HCT116 (cell line): ENCODE results near the gene NUDT8. TPM values are rescaled to one million over a fixed set of nuclear protein-coding genes. Genes with fewer than 3 reads are reported as not detected.
"Not testable (repeated sequence)": the region's sequence is repeated elsewhere in the genome, so short reads cannot be mapped to it uniquely, and the experiment has no call there.

ENCODE experiments used
- ATAC-seq: fragments of 200-7000 bp; cut with Tn5 transposase; 2 replicates; pipeline ENCODE4 v1.9.1; 2020; ENCODE audit warnings: mild to moderate bottlenecking, moderate library complexity
- BruUV-seq: library from RNA; stranded (reverse); fragments of 400-500 nt; replicated peaks from 2 replicates; lab custom pipeline; 2021; lab: Mats Ljungman, UMichigan
- CTCF ChIA-PET: fragments of 300-600 bp; sonication (Branson Sonifier 250); formaldehyde crosslinking; loops from one replicate; lab custom pipeline; 2021; ENCODE audit warnings: antibody characterized with exemption; lab: Charles Lee
- POLR2A ChIA-PET: fragments of 300-600, 350-600 bp; sonication (Branson Sonifier 250); formaldehyde crosslinking; loops from one replicate; lab custom pipeline; 2021; ENCODE audit warnings: antibody characterized with exemption; lab: Charles Lee
- RAD21 ChIA-PET, 2 experiments: fragments of 300-600 bp; sonication (Branson Sonifier 250); formaldehyde crosslinking; loops; one replicate each; lab custom pipeline; 2023; ENCODE audit warnings: low total read pairs in 2 of 2; ENCODE audit not compliant: uncharacterized antibody in 2 of 2, unreplicated experiment in 2 of 2, low non-redundant PET in 1 of 2; lab: Charles Lee
- DNase-seq: peaks from one replicate; pipeline ENCODE4 v3.0.0-alpha.2; 2010; ENCODE audit warnings: low read depth, low spot score
- H2AFZ ChIP-seq: fragments of 200-600 bp; shearing (Covaris generic), sonication (generic); 2 replicates; pipeline ENCODE4 v1.6.1; 2017; ENCODE audit warnings: low read depth, mixed run types, mixed read lengths, antibody characterized with exemption, low read length; ENCODE audit not compliant: poor library complexity, severe bottlenecking
- H3K27ac ChIP-seq: 2 replicates; pipeline ENCODE4 v1.5.1; 2012; ENCODE audit warnings: low read depth, low read length
- H3K27me3 ChIP-seq: fragments of 200-600 bp; sonication (generic); 2 replicates; pipeline ENCODE4 v1.6.1; 2016; ENCODE audit warnings: mixed run types, low read length, mixed read lengths; ENCODE audit not compliant: insufficient read depth
- H3K36me3 ChIP-seq, 2 experiments: fragments of 200-500 bp in 1 of 2; fragments of 200-600 bp in 1 of 2; sonication (Bioruptor generic) in 1 of 2; sonication (generic) in 1 of 2; 2 replicates each; pipeline versions ENCODE4 v1.5.1 to v1.6.1; 2014 to 2016; ENCODE audit warnings: low read length in 2 of 2, inconsistent platforms in 1 of 2, mixed read lengths in 1 of 2, mixed run types in 1 of 2; ENCODE audit not compliant: insufficient read depth in 2 of 2, control insufficient read depth in 1 of 2
- H3K4me1 ChIP-seq, 2 experiments: fragments of 200-600 bp in 1 of 2; sonication (generic) in 1 of 2; 2 replicates each; pipeline versions ENCODE4 v1.5.1 to v1.6.1; 2012 to 2017; ENCODE audit warnings: low read length in 2 of 2, inconsistent platforms in 1 of 2, mild to moderate bottlenecking in 1 of 2, mixed read lengths in 1 of 2, mixed run types in 1 of 2, moderate library complexity in 1 of 2; ENCODE audit not compliant: insufficient read depth in 2 of 2, control insufficient read depth in 1 of 2
- H3K4me2 ChIP-seq: fragments of 200-600 bp; sonication (generic); 2 replicates; pipeline ENCODE4 v1.6.1; 2017; ENCODE audit warnings: mixed run types, low read length, mixed read lengths
- H3K4me3 ChIP-seq, 2 experiments: fragments of 200-600 bp in 1 of 2; sonication (generic) in 1 of 2; replicated peaks in 1 of 2; 2 replicates each; pipeline ENCODE4 v1.5.1; 2011 to 2016; ENCODE audit warnings: low read length in 2 of 2, control low read depth in 1 of 2, low read depth in 1 of 2, mild to moderate bottlenecking in 1 of 2, mixed read lengths in 1 of 2, mixed run types in 1 of 2
- H3K79me2 ChIP-seq: fragments of 200-600 bp; sonication (generic); 2 replicates; pipeline ENCODE4 v1.6.1; 2017; ENCODE audit warnings: mild to moderate bottlenecking, mixed run types, low read length, moderate library complexity, mixed read lengths; ENCODE audit not compliant: insufficient read depth
- H3K9ac ChIP-seq: fragments of 200-600 bp; sonication (generic); 2 replicates; pipeline ENCODE4 v1.6.1; 2016; ENCODE audit warnings: low read length, mixed read lengths
- H3K9me2 ChIP-seq: fragments of 200-600 bp; sonication (generic), shearing (Covaris generic); 2 replicates; pipeline ENCODE4 v1.6.1; 2017; ENCODE audit warnings: mixed run types, mild to moderate bottlenecking, moderate library complexity; ENCODE audit not compliant: insufficient read depth
- H3K9me3 ChIP-seq, 2 experiments: fragments of 200-500 bp in 1 of 2; fragments of 200-600 bp in 1 of 2; sonication (Bioruptor generic) in 1 of 2; sonication (generic) in 1 of 2; 2 replicates each; pipeline ENCODE4 v1.6.1; 2014 to 2017; ENCODE audit warnings: low read length in 2 of 2, mixed read lengths in 2 of 2, inconsistent platforms in 1 of 2, low read depth in 1 of 2, mild to moderate bottlenecking in 1 of 2, mixed run types in 1 of 2, moderate library complexity in 1 of 2; ENCODE audit not compliant: control insufficient read depth in 1 of 2, insufficient read depth in 1 of 2
- H4K20me1 ChIP-seq: fragments of 200-600 bp; sonication (generic), shearing (Covaris generic); 2 replicates; pipeline ENCODE4 v1.6.1; 2017; ENCODE audit warnings: mixed run types, mild to moderate bottlenecking, moderate library complexity; ENCODE audit not compliant: insufficient read depth
- ELF1 ChIP-seq: IDR thresholded peaks from 2 replicates; pipeline ENCODE4 v1.6.1; 2012; ENCODE audit warnings: low read depth, borderline replicate concordance
- JUND ChIP-seq: IDR thresholded peaks from 2 replicates; pipeline ENCODE4 v1.6.1; 2012
- POLR2A ChIP-seq: IDR thresholded peaks from 2 replicates; pipeline ENCODE4 v1.7.0; 2011; ENCODE audit warnings: borderline replicate concordance; ENCODE audit not compliant: insufficient read depth, insufficient read length; ENCODE audit errors: extremely low read depth
- SRF ChIP-seq: IDR thresholded peaks from 2 replicates; pipeline ENCODE4 v1.6.1; 2012; ENCODE audit warnings: low read depth
- ZNF274 ChIP-seq: fragments of 200-500 bp; sonication (Bioruptor generic); IDR thresholded peaks from 2 replicates; pipeline ENCODE4 v1.6.1; 2014; ENCODE audit warnings: mild to moderate bottlenecking, low read depth, low read length, inconsistent platforms
- intact Hi-C: fragments of 100-400 bp; cut with micrococcal nuclease; formaldehyde crosslinking; loops from 2 replicates; pipeline ENCODE4 v1.10.0; 2022
- total RNA-seq: library from RNA; stranded (reverse); gene quantifications from one replicate; pipeline ENCODE4 v1.2.1, GENCODE V29; 2021; ENCODE audit not compliant: unreplicated experiment
- TF ChIP-seq, protein P1 (sequence below): IDR thresholded peaks from 2 replicates; pipeline ENCODE4 v1.6.1; 2012; ENCODE audit warnings: low read depth
- TF ChIP-seq, protein P2 (sequence below): IDR thresholded peaks from 2 replicates; pipeline ENCODE4 v1.6.1; 2012

NUDT8 gene
- total RNA-seq, 1 experiment from 2014 or later, result 18.7 TPM

GRCh38 chr11:67588899-67589415 lies 40.8 kb downstream of the NUDT8 start:
- H3K27ac ChIP-seq, H4K20me1 ChIP-seq, RAD21 ChIA-PET, BruUV-seq, DNase-seq, H3K27me3 ChIP-seq, H3K4me2 ChIP-seq, H3K9ac ChIP-seq, H3K9me3 ChIP-seq, ATAC-seq, H3K9me2 ChIP-seq, CTCF ChIA-PET, intact Hi-C loops, POLR2A ChIA-PET, H2AFZ ChIP-seq, H3K4me3 ChIP-seq: not testable (repeated sequence)
- Histone ChIP-seq H3K36me3 (peaks cover 7 to 19% of the 10 kb centered on the region in 2 experiments; a peak in 3 of 4 replicates), H3K4me1 (peaks cover 6 to 12% of the 10 kb centered on the region in 2 experiments; a peak in 3 of 4 replicates), H3K79me2 (peaks cover 20% of the 10 kb centered on the region)

DNA sequence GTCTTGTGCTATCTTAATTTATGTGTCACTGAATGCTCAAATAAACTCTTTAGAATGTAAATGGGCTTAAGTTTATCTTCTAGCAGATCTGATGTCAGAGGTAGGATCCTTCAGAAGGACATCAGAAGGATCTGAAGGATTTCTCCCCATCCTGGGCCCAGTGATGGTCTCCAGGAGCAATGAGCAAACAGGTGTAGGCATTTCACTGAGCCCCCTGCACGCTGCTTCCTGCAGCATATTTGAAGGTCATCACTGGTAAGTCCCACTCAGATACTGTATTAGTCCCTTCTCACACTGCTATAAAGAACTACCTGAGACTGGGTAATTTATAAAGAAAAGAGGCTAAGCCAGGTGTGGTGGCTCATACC lies 41.6 kb downstream of the NUDT8 start:
- intact Hi-C loops, result no loop called here
- POLR2A ChIA-PET, result no interaction called here
- CTCF ChIA-PET, result no interaction called here
- BruUV-seq, result no TSS peak
- Histone ChIP-seq H3K9me3 (no peaks in the 10 kb centered on the region), H3K27ac (no peak overlapping the region), H3K4me1 (peaks cover 6 to 12% of the 10 kb centered on the region in 2 experiments; a peak in 3 of 4 replicates), H4K20me1 (peaks cover 2% of the 10 kb centered on the region; the same call in 1 of the 2 replicates), H3K4me2 (no peak overlapping the region), H3K9ac (no peak overlapping the region), H3K27me3 (no peaks in the 10 kb centered on the region), H2AFZ (no peak overlapping the region), H3K36me3 (peaks cover 7 to 19% of the 10 kb centered on the region in 2 experiments; a peak in 3 of 4 replicates), H3K4me3 (no peak overlapping the region), H3K79me2 (peaks cover 27% of the 10 kb centered on the region), H3K9me2 (no peaks in the 10 kb centered on the region)
- ATAC-seq (no peak), DNase-seq (no peak)
- TF ChIP-seq, protein P1, sequence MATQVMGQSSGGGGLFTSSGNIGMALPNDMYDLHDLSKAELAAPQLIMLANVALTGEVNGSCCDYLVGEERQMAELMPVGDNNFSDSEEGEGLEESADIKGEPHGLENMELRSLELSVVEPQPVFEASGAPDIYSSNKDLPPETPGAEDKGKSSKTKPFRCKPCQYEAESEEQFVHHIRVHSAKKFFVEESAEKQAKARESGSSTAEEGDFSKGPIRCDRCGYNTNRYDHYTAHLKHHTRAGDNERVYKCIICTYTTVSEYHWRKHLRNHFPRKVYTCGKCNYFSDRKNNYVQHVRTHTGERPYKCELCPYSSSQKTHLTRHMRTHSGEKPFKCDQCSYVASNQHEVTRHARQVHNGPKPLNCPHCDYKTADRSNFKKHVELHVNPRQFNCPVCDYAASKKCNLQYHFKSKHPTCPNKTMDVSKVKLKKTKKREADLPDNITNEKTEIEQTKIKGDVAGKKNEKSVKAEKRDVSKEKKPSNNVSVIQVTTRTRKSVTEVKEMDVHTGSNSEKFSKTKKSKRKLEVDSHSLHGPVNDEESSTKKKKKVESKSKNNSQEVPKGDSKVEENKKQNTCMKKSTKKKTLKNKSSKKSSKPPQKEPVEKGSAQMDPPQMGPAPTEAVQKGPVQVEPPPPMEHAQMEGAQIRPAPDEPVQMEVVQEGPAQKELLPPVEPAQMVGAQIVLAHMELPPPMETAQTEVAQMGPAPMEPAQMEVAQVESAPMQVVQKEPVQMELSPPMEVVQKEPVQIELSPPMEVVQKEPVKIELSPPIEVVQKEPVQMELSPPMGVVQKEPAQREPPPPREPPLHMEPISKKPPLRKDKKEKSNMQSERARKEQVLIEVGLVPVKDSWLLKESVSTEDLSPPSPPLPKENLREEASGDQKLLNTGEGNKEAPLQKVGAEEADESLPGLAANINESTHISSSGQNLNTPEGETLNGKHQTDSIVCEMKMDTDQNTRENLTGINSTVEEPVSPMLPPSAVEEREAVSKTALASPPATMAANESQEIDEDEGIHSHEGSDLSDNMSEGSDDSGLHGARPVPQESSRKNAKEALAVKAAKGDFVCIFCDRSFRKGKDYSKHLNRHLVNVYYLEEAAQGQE, result no peak
- TF ChIP-seq ZNF274 (no peak), POLR2A (no peak), SRF (no peak), JUND (no peak), ELF1 (no peak)
- TF ChIP-seq, protein P2, sequence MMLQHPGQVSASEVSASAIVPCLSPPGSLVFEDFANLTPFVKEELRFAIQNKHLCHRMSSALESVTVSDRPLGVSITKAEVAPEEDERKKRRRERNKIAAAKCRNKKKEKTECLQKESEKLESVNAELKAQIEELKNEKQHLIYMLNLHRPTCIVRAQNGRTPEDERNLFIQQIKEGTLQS, result no peak
- RAD21 ChIA-PET, result no interaction called here
